PFSK-1 (cell line): ENCODE results near the gene CYP2W1.

Source experiments
- FOXP2 ChIP-seq: optimal IDR thresholded peaks from 2 replicates; pipeline ENCODE3; 2011; ENCODE audit warnings: borderline replicate concordance, control low read depth, inconsistent platforms; ENCODE audit not compliant: insufficient read depth; ENCODE audit errors: extremely low read length, extremely low read depth
- POLR2AphosphoS5 ChIP-seq: IDR thresholded peaks from 2 replicates; pipeline ENCODE4 v1.6.1; 2012; ENCODE audit warnings: low read depth, mild to moderate bottlenecking, control low read depth, low read length, moderate library complexity
- REST ChIP-seq, 2 experiments: IDR thresholded peaks; 2 replicates each; pipeline versions ENCODE4 v1.6.1 to v1.8.0; 2011 to 2012; ENCODE audit warnings: low read depth in 2 of 2, low read length in 2 of 2, control low read depth in 1 of 2, inconsistent platforms in 1 of 2, mild to moderate bottlenecking in 1 of 2, moderate library complexity in 1 of 2; ENCODE audit not compliant: insufficient read depth in 1 of 2
- SIN3A ChIP-seq: IDR thresholded peaks from 2 replicates; pipeline ENCODE4 v1.6.1; 2012; ENCODE audit warnings: mild to moderate bottlenecking, low read length, moderate library complexity, borderline replicate concordance; ENCODE audit not compliant: insufficient read depth
- TAF1 ChIP-seq: IDR thresholded peaks from 2 replicates; pipeline ENCODE4 v1.6.1; 2012; ENCODE audit warnings: low read length, control low read depth, borderline replicate concordance; ENCODE audit not compliant: insufficient read depth

- TF ChIP-seq POLR2AphosphoS5 (no peak), TAF1 (no peak), REST (IDR thresholded peaks at IDR 0.05; ENCODE audit: insufficient read depth in 1 of 2, low read depth in 2 of 2, low read length in 2 of 2) (no peak), FOXP2 (no peak), SIN3A (no peak)
These were observed 50.7 kb downstream of the CYP2W1 start for GRCh38 chr7:1033546-1034145.
